ENCODE results near the gene MPZL2. TPM values are rescaled to one million over a fixed set of nuclear protein-coding genes. Genes with fewer than 3 reads are reported as not detected.

MPZL2 gene
- total RNA-seq, 1 experiment from 2014 or later: 69.9 TPM

DNA sequence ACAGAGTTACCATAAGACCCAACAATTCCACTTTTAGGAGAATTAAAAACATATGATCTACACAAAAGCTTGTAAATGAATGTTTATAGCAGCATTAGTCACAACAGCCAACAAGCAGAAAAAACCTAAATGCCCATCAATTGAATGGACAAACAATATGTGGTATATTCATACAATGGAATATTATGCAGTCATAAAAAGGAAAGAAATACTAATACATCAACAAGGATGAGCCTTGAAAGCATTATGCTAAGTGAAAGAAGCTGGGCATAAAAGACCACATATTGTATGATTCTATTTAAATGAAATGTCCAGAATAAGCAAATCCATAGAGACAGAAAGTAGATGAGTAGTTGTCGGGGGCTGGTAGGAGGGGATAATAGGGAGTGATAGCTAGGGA, 5.0 kb downstream of the MPZL2 start:
- Histone ChIP-seq H3K27me3 (replicated peaks; ENCODE audit: control insufficient read depth, insufficient read depth, low read length) (no peaks in the 10 kb centered on the region), H3K4me3 (ENCODE audit: low read depth, low read length) (no peak overlapping the region), H3K36me3 (ENCODE audit: control insufficient read depth, insufficient read depth, low read length) (peaks cover 31% of the 10 kb centered on the region), H3K9me3 (no peaks in the 10 kb centered on the region), H3K4me1 (0 out of 2 replicates have a peak, but pooled peaks cover 5% of the 10 kb centered on the region)
- TF ChIP-seq, protein P1, sequence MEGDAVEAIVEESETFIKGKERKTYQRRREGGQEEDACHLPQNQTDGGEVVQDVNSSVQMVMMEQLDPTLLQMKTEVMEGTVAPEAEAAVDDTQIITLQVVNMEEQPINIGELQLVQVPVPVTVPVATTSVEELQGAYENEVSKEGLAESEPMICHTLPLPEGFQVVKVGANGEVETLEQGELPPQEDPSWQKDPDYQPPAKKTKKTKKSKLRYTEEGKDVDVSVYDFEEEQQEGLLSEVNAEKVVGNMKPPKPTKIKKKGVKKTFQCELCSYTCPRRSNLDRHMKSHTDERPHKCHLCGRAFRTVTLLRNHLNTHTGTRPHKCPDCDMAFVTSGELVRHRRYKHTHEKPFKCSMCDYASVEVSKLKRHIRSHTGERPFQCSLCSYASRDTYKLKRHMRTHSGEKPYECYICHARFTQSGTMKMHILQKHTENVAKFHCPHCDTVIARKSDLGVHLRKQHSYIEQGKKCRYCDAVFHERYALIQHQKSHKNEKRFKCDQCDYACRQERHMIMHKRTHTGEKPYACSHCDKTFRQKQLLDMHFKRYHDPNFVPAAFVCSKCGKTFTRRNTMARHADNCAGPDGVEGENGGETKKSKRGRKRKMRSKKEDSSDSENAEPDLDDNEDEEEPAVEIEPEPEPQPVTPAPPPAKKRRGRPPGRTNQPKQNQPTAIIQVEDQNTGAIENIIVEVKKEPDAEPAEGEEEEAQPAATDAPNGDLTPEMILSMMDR (IDR thresholded peaks at IDR 0.05; ENCODE audit: insufficient read depth in 1 of 2, low read depth in 1 of 2, low read length in 1 of 2, severe bottlenecking in 1 of 2, unreplicated experiment in 1 of 2): no peak
- POLR2A ChIA-PET: no interaction called here
- CTCF ChIA-PET: interaction anchor here (0.6 to 1.1 kb wide), 2 partner anchors 60 to 156 kb away, joined by 3 to 4 read pairs; no protein-coding TSS in a partner anchor
- no peaks in the 10 kb centered on the region for H3K9me3 Mint-ChIP-seq (ENCODE audit: unreplicated experiment)
- H3K36me3 Mint-ChIP-seq (ENCODE audit: insufficient read depth, unreplicated experiment): peaks cover 68% of the 10 kb centered on the region
- H3K27me3 Mint-ChIP-seq (ENCODE audit: insufficient read depth, unreplicated experiment): no peaks in the 10 kb centered on the region
- no peak overlapping the region for H3K27ac Mint-ChIP-seq (ENCODE audit: unreplicated experiment)
- no peak overlapping the region for H3K4me3 Mint-ChIP-seq (ENCODE audit: unreplicated experiment)
- no TSS peak for BruUV-seq (replicated peaks)
- H3K4me1 Mint-ChIP-seq (ENCODE audit: low read depth, unreplicated experiment): peaks cover 5% of the 10 kb centered on the region
- intact Hi-C loops (cut with micrococcal nuclease; ENCODE audit: unreplicated experiment): no loop called here
- no peak for DNase-seq

DNA sequence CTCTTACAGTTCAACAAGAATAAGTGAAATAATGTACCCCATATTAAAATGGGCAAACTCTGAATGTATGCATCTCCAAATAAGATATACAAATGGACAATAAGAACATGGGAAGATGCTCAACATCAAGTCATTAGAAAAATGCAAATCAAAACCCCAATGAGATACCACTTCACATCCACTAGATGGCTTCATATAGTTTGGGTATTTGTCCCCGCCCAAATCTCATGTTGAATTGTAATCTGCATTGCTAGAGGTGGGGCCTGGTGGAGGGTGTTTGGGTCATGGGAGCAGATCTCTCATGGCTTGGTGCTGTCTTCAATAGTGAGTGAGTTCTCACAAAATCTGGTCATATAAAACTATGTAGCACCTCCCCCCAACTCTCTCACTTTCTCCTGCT, 5.7 kb downstream of the MPZL2 start:
- Histone ChIP-seq H3K36me3 (ENCODE audit: control insufficient read depth, insufficient read depth, low read length) (peaks cover 31% of the 10 kb centered on the region), H3K4me3 (ENCODE audit: low read depth, low read length) (no peak overlapping the region), H3K27me3 (replicated peaks; ENCODE audit: control insufficient read depth, insufficient read depth, low read length) (no peaks in the 10 kb centered on the region), H3K9me3 (no peaks in the 10 kb centered on the region), H3K4me1 (peaks cover 5% of the 10 kb centered on the region; the same call in 1 of the 2 replicates)
- Mint-ChIP-seq H3K27me3 (ENCODE audit: insufficient read depth, unreplicated experiment) (no peaks in the 10 kb centered on the region), H3K27ac (ENCODE audit: unreplicated experiment) (no peak overlapping the region), H3K9me3 (ENCODE audit: unreplicated experiment) (no peaks in the 10 kb centered on the region), H3K4me1 (ENCODE audit: low read depth, unreplicated experiment) (peaks cover 5% of the 10 kb centered on the region), H3K4me3 (ENCODE audit: unreplicated experiment) (no peak overlapping the region), H3K36me3 (ENCODE audit: insufficient read depth, unreplicated experiment) (peaks cover 66% of the 10 kb centered on the region)
- no TSS peak for BruUV-seq (replicated peaks)
- ChIA-PET CTCF (no interaction called here), POLR2A (no interaction called here)
- DNase-seq: peak in 1 of 2 experiments; percentile 50
- intact Hi-C loops (cut with micrococcal nuclease; ENCODE audit: unreplicated experiment): loop anchor here (1.0 kb wide), 2 partner anchors 33 to 60 kb away; no protein-coding TSS in a partner anchor
- TF ChIP-seq, protein P1 (IDR thresholded peaks at IDR 0.05; ENCODE audit: insufficient read depth in 1 of 2, low read depth in 1 of 2, low read length in 1 of 2, severe bottlenecking in 1 of 2, unreplicated experiment in 1 of 2): peak; percentile 54 to 62

DNA sequence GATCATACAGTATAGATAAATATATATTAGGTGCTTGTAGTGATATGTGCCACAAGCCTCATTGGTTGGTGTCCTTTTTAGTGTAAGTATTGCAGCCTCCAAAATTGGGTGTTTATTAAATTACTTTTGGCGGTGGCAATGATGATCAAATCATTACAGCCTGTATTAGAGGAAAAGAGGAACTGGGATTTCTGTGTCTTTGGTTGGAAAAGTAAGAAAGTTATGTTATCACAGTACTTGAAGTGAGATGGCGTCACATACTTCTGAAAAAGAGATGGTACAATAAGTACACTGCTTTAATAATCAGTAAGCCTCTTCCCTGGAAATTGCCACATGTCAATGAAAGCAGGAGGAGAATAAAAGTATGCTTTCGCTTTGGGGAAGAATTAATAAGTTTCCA, 11.4 kb downstream of the MPZL2 start:
- peak overlapping the region; percentile 85 for H3K4me3 Mint-ChIP-seq (ENCODE audit: unreplicated experiment)

More for the DNA sequence above, 11.4 kb downstream of the MPZL2 start:
- POLR2A ChIA-PET: interaction anchor here (0.9 to 2.2 kb wide), 12 partner anchors 11 to 236 kb away, joined by 3 to 24 read pairs (median 8); partner anchors contain the start of gene MPZL2
- BruUV-seq (replicated peaks): no TSS peak
- no peak for DNase-seq
- Histone ChIP-seq H3K27me3 (replicated peaks; ENCODE audit: control insufficient read depth, insufficient read depth, low read length) (no peaks in the 10 kb centered on the region), H3K9me3 (no peaks in the 10 kb centered on the region), H3K4me1 (peaks cover 6% of the 10 kb centered on the region), H3K36me3 (ENCODE audit: control insufficient read depth, insufficient read depth, low read length) (peaks cover 4% of the 10 kb centered on the region), H3K4me3 (ENCODE audit: low read depth, low read length) (peak overlapping the region; percentile 65)
- peaks cover 42% of the 10 kb centered on the region for H3K36me3 Mint-ChIP-seq (ENCODE audit: insufficient read depth, unreplicated experiment)
- no peaks in the 10 kb centered on the region for H3K9me3 Mint-ChIP-seq (ENCODE audit: unreplicated experiment)
- CTCF ChIA-PET: interaction anchor here (0.9 to 2.4 kb wide), 5 partner anchors 11 to 58 kb away, joined by 3 to 35 read pairs (median 7); no protein-coding TSS in a partner anchor
- H3K27me3 Mint-ChIP-seq (ENCODE audit: insufficient read depth, unreplicated experiment): no peaks in the 10 kb centered on the region
- intact Hi-C loops (cut with micrococcal nuclease; ENCODE audit: unreplicated experiment): loop anchor here (1.0 to 2.0 kb wide), 6 partner anchors 11 to 62 kb away; partner anchors contain the start of gene MPZL2
- peaks cover 17% of the 10 kb centered on the region for H3K4me1 Mint-ChIP-seq (ENCODE audit: low read depth, unreplicated experiment)
- H3K27ac Mint-ChIP-seq (ENCODE audit: unreplicated experiment): peak overlapping the region; percentile 98
- TF ChIP-seq, protein P1 (IDR thresholded peaks at IDR 0.05; ENCODE audit: insufficient read depth in 1 of 2, low read depth in 1 of 2, low read length in 1 of 2, severe bottlenecking in 1 of 2, unreplicated experiment in 1 of 2): no peak
